Thyroid gland (tissue), 4 donors: ENCODE results near the gene PROX2.

ENCODE experiments used
- POLR2A ChIP-seq, 2 donors: fragments of 450-650 bp; IDR thresholded peaks; one replicate each; pipeline ENCODE4 v1.6.1; 2017; ENCODE audit warnings: antibody characterized with exemption in 2 of 2, mild to moderate bottlenecking in 2 of 2, moderate library complexity in 1 of 2
- TF ChIP-seq, protein P1 (sequence below), 6 experiments: fragments of 200-600 bp in 3 of 6; fragments of 450-650 bp in 3 of 6; sonication (generic) in 3 of 6; IDR thresholded peaks; one replicate each; pipeline ENCODE4 v1.5.1; 2016 to 2019; ENCODE audit warnings: antibody characterized with exemption in 6 of 6, mild to moderate bottlenecking in 2 of 6, inconsistent platforms in 1 of 6, moderate library complexity in 1 of 6

DNA sequence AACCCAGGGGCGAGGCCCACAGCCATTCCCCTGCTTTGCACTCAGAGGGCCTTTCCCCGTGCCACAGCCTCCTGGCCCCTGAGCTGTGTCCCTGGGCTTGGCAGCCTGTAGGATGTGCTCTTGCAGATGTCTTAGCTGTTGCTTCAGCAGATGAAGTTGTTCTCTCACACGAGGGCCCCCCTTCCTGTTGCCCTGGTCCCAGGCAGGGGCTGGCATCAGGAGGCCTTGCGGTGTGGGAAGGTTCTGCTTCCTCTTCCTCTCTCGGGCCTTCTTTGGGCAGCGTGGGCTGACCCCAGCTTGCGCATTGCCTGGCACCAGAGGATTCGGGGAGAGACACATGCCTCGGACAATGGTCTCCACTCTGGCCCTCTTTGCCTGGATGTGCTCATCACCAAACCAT is 12.7 kb downstream of the PROX2 start:
- TF ChIP-seq, protein P1, sequence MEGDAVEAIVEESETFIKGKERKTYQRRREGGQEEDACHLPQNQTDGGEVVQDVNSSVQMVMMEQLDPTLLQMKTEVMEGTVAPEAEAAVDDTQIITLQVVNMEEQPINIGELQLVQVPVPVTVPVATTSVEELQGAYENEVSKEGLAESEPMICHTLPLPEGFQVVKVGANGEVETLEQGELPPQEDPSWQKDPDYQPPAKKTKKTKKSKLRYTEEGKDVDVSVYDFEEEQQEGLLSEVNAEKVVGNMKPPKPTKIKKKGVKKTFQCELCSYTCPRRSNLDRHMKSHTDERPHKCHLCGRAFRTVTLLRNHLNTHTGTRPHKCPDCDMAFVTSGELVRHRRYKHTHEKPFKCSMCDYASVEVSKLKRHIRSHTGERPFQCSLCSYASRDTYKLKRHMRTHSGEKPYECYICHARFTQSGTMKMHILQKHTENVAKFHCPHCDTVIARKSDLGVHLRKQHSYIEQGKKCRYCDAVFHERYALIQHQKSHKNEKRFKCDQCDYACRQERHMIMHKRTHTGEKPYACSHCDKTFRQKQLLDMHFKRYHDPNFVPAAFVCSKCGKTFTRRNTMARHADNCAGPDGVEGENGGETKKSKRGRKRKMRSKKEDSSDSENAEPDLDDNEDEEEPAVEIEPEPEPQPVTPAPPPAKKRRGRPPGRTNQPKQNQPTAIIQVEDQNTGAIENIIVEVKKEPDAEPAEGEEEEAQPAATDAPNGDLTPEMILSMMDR (IDR thresholded peaks at IDR 0.05): no peak
- no peak for TF ChIP-seq POLR2A (IDR thresholded peaks at IDR 0.05)
